HG03457 (cell line): Measurements from ENCODE around the gene WWOX.
"Not testable (repeated sequence)": the region's sequence is repeated elsewhere in the genome, so short reads cannot be mapped to it uniquely, and the experiment has no call there.

Source experiments
- ATAC-seq: cut with Tn5 transposase; IDR thresholded peaks from one replicate; pipeline ENCODE4 v1.9.1; 2021; ENCODE audit warnings: moderate number of reproducible peaks; ENCODE audit not compliant: unreplicated experiment

Gene WWOX

DNA sequence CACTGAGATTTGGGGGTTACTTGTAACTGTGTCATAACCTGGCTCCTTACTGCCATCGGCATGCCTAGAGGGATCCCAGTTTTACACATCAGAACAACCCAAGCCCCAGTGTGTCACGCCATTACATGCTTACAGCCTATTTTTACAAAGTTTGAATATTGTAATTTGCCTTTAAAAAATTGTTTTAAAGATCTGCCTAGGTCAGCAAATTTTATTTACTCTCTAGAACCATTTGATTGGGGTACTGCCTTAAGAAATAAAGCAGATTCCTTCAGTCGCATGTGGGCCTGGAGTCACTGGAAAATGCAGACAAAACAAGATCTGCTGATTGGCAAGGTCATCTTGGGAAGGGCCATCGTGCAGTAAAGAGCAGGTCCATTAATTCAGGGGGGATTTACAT, 566.9 kb downstream of the WWOX start:
- ATAC-seq, result no peak

DNA sequence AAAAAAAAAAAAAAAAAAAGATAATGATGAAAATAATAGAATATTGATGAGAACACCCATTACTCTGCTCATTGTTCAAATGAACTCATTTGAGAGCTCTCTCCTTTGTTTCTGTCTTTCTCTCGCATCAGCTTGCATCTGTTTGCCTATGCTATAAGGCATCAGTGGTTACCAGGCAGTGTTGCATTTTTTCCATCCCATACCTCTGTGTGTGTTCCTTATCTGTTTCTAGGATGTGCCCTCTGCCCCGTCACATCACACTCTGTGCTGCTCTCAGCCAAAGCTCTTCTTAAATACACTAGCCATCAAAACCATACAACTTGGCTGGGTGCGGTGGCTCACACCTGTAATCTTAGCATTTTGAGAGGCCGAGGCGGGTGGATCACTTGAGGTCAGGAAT, 568.2 kb downstream of the WWOX start:
- no peak for ATAC-seq

DNA sequence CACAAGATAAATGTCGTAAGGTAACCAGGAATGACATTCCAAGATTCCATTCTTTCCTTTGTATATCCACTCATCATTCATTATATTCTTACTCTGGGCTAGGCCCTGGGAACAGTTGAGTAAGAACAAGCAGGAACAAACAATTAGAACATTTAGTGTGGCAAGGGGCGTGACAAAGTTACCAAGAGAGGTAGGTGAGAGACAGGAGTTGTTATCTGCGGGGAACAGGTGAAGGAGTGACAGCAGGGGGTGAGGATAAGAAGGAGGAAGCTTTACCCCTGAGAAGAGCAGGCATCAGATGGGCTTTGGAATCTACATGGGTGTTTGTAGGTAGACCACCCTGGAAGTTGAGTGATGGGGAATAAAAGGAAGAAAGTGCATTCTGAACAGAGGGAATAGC, 568.9 kb downstream of the WWOX start:
- ATAC-seq, result no peak

DNA sequence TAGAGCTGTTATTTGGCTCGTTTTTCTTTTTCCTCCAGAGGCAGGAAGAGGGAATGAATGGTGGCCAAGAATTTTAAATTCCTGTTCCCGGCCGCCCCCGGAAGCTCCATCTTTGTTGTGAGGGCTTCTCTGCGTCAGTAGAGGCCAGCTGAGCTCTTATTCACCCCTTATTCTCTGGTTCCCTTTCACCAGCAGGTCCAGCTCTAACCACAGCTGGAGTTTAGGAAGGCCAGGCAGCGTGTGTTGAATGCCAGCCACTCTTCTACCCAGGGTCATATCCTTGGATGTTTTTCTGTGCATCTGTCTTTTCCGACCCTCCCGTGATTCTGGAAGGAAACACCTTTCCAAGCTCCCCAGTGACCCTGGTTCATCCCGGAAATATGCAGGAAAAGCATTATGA, 570.5 kb downstream of the WWOX start:
- ATAC-seq, result no peak

DNA sequence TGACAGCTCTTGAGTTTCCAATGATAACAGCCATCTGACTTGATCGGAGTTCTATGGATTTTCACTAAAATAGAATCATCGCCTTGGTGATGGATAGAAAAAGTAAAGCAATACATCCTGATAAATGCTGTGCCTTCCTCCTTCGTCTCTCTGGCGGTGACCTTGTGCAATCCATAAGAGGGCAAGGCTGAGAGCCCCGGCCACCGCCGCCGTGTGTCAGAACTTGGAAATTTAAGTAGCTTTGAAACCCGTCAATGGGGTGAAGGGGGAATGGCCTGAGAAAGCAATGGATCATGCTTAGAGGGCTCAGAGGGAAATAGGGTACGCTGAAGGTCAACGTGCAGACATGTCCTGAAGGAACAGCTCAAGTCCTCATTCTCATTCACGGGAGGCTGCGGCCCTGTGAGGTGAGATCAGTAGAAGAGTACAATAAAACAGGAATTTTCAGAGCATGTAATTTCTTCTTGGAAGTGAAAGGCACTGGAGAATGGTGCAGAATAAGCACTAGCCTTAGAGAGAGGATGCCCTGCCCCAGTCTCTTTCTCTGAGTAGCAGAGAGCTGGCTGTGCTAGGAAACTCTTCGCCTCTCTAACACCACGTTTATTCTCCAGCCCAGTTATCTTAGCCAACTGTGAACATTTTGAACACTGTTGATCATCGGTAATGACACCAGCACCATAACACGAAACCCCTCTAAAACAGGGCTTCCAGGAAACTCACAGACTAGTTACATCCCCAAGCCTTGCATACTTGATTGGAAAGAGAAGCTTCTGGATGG, 573.5 kb downstream of the WWOX start:
- ATAC-seq, result no peak

DNA sequence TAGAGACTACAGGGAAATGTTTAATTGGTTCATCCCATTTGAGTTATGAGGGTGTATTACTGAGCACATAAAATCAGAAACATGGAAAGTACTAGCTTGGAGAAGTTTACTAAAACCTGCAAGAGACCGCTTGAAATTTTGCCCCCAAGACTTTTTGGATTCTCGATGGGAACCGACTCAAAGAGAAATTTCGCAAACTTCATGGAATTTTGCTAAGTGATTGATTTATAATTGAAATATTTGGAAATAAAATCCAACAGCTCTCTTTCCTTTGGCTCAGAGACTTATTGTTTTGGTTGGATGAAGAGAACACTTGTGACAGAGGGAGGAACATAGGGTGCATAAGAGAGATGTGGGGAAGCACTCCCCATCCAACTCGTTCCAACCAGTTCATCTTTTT, 574.4 kb downstream of the WWOX start:
- no peak for ATAC-seq

DNA sequence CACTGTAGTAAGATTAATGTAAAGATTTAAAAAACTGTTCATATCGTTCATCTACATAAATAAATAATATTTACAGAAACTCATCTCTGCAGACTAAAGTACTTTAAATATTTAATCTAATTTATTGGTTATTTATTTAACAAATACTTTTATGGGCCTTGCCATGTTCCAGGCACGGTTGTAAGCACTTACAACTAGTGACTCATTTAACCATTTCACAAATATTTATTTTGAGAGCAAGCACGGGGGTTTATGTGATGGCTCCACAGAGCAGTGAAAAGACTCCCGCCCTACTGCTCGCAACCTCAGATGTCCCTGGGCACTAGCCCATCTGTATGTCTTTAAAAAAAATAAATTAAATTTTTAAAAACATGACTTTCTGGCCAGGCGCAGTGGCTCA, 575.9 kb downstream of the WWOX start:
- ATAC-seq, result no peak

DNA sequence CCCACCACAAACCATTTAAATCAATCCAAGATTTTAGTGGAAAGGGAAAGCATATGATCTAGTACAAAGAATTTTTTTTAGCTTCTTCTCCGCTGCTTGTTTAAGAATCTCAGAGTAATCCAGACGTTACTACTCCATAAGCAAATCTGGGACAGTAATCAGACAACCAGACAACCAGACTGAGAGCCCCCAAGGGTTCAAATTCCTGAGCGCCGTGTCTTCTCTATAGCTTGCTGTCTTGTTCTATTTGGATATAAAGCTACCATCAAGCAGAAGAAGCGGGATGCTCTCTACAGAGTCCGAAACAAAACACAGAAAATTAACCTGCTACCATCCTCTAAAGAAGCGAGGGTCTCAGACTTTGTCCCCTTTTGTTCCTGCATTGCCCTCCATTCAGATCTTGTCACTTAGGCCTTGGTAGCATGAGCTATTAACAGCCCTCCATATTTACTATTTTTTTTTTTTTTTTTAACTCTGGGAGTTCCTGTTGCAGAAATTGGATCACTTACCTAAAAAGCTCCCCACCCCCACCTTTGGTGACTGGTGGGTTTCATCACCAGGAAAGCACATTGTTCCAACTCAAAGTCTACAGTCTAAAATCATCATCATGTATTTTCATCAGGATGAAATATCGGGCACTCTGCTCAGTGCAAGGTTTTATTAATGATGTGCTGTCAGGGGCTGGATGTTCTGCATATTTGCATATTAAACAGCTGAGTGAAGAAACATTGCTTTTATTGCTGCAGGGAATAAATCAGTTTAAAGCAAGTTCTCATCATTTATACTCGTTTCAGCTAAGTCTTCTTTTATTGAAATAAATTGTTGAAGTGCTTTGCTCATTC, 576.7 kb downstream of the WWOX start:
- no peak for ATAC-seq

DNA sequence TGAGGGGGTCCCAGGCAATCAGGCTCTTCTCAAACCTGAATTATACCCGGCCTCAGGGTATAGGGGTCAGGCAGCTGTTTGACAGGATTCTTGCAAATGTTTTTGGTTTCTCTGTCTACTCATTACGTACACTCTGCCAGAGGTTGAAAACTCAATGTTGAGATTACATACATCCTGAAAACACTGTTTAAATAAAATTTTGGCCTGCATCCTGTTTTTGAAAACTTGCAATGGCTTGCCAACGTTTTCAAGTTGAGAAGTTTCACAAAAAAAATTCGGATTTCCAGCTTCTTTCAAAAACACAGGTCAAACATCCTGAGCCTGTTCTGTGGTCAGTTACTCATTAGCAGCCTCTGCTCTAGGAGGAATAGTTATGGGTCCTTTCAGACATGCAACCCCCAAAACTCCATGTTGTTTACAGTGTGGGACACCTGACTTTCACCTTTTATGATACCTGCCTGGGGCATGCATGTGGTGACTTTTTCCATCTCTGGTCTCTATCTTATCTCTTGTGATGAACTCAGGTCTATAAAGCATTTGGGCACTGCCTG, 577.8 kb downstream of the WWOX start:
- no peak for ATAC-seq

DNA sequence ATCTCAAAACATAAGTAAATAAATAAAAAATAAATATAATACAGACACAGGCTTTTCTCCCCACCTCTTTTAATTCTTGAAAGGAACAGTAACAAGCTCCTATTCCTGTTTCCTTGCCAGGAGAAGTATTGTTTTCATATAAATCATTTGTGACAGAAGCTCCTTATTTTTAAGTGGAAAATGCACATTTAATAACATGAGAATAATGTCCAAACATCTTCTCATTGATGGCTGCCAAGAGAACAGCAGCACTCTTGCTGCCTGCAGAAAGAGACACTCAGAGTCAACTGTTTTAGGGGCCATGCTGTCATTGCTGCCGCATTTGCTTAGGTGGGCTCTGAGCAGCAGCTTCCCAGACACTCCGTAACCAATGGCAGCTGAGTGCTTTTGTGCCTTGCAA, 580.1 kb downstream of the WWOX start:
- no peak for ATAC-seq

DNA sequence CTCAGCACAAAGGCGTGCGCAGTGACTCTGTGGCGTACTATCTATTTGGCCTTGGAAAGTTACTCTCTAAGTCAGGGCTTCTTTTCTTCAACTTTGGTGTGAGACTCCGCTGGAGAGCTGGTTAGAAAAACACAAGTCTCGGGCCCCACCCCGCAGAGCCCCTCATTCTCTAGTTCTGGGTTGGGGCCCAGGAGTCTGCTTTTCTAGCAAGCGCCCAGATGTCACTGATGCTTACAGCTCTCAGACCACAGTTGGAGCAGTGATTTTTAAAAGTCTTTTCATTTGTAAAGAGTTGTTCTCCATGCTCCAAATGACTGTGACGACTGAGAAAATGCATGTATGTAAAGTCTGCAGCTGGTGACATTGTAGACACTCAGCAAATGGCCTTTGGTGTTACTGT, 582.3 kb downstream of the WWOX start:
- ATAC-seq, result no peak

DNA sequence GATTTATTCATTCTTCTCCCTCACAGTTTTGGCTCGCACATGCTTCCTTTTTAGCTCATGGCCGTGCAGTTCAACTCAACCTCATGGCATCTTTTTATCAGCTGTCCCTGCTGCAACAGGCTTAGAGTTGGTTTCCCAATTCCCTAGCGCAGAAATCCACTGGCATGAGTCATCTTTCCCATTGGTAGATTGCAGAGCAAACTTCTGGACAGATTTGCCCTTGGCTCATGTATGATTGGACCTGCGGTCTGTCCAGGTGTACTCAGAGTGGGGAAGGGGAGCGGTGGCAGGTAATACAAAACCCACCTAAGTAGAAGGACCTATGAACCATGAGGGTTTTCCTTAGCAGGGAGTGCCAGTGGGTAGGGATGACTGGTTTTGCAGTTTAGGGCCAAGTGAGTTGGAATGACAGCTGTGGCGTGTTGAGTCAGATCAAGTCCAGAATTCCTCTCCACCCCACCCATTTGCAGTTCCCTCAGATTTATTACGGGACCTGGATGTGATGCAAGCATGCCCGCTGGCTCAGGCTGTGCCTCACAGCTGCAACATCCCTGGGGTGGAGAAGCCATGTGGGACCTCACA, 584.7 kb downstream of the WWOX start:
- no peak for ATAC-seq

DNA sequence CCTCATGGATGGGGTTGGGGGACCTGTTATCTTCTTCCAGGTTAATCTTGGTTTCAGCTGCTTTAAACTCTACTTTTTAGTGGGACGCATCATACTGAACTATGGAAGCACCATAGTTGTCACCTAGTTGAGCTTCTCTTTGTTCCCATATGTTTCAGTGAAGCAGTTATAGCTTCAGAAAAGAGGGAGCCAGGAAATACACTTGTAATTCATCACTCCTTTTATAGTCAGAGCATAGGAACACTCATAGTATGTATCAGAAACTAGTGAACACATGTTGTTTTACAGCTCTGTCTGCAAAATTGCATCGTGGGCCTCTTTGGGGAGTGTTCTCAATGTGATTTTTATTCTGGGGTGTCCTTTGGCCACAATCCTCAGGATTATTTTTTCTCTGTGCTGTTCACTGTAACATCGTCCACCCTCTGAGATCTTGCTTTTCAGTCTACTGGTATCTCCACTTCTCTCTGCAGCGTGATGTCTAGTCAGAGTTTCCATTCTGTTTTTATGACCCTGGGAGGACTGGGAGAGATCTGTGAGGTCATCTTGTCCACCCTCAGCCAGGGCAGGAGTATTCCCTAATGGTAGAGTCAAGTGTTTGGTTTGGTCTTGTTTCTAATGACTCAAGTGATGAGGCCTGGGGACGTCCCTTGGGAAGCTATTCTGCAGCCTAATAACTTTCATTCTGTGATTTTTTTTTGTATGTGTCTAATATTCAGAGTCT, 585.4 kb downstream of the WWOX start:
- no peak for ATAC-seq

DNA sequence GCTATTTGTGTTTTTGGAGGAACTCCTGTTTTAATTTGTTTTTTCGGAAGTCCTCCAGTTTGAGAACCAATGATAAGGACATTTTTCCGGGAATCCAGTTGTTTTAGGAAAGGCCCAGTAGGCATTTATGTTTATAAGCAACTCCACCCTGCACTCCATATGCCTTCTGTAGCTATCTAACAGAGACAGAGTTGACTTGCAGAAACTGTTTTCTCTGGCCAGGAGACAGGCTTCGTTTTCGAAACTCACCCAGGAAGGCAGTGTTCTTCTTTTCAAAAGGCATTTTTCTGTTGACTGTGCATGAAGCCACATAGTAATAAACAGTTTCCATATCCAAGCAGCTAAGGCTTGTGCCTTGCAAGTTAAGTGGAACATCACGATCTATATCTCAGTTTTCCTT, 587.1 kb downstream of the WWOX start:
- no peak for ATAC-seq

DNA sequence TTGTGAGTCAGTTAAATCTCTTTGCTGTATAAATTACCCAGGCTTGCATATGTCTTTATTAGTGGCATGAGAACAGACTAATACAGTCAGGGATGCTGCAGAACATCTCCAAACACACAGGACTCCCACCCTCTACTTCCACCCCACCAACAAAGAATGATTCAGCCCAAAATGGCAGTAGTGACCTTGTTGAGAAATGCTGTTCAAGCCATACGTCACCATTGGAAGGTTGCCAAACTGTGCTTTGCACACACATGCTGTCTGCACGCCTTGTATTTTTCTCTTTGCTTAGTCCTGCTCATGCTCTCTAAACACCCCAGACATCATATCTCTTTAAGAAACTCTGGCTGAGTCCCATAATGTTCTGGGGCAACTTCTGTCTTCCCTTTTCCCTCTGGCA, 589.6 kb downstream of the WWOX start:
- no peak for ATAC-seq

DNA sequence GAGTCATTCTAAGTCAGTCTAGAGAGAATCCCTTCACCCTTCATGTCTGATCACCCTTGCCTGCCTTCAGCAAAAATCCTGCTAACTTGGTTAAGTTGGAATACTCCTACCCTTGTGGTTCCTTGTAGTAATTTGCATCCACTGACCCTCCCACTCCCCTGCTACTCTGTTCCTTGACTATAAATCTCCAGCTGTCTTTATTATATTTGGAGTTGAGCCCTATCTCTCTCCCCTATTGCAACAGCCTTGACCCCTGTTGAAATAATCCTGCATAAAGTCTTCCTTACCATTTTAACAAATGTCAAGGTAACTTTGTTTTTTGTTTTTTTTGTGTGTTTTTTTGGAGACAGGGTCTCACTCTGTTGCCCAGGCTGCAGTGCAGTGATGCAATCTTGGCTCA, 590.1 kb downstream of the WWOX start:
- no peak for ATAC-seq

DNA sequence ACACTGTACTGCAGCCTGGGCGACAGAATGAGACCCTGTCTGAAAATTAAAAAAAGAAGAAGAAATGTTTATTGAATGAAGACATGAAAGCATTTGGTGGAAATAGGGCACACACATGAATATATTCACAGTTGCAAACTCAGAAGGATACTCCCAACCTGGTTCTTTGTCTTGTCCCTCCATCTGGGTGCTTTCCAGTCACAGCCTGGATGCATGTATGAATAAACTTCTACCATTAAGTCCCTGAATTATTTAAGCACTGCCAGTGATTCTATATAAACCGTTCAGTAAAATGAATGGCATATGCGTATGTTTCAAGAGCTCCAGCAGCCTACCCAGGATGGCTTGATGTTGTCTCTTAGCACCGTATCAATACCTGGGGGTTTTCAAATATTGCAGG, 591.1 kb downstream of the WWOX start:
- no peak for ATAC-seq

DNA sequence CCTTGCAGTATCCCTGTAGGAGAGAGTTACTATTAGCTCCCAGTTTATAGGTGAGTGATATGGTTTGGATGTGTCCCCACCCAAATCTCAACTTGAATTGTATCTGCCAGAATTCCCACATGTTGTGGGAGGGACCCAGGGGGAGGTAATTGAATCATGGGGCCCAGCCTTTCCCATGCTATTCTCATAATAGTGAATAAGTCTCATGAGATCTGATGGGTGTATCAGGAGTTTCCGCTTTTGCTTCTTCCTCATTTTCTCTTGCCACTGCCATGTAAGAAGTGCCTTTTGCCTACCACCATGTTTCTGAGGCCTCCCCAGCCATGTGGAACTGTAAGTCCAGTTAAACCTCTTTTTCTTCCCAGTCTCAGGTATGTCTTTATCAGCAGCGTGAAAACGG, 592.3 kb downstream of the WWOX start:
- ATAC-seq, result not testable (repeated sequence)

DNA sequence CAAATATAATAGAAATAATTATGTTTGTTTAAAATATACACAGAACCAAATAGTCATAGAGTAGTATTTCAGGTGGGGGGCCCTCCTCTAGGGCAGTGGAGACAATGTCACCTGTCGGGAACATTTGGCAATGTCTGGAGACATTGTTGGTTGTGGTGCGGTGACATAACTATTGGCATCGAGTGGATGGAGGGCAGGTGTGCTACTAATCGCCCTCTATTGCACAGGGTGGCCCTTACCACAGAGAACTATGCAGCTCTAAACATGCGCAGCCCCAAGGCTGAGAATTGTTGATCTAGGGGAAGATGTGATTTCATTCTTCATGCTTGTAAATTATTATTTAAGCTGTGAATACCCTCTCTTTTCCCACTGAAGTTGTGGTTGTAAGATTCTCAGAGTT, 594.0 kb downstream of the WWOX start:
- no peak for ATAC-seq

DNA sequence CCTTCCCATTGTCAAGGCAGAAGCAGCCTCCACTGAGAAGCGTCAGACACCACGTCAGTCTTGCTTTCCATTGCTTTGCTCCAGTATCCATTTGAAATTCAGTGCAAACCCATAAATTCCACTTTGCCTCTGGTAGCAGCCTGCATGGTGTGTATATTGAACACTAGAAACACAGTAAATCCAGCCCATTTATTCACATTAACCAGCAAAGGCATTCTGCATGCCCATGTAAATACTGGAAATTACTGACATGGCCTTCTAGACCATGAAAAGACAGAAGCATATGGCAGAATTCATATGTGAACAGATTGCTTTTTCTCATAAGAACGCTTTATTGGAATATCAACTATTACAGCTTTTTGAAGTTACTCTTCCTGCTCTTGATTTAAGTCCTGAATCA, 595.0 kb downstream of the WWOX start:
- no peak for ATAC-seq

DNA sequence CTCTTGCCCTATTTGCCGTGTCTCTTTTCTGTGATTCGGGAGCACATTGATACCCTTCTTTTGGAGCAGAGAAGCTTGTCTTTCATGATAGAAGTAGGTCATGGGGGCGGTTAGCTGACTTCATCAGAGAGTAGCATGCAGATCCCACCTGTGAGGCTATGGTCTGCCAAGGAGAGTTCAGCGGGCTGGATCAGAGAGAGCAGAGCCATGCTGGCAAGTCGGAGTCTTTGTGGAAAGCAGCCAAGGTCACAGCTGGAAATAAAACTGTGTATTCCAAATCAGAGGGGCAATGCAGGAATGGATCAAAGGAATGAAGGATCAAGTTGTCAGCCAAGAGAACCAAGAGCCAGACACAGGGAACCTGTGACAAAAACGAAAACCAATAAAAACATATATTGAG, 595.9 kb downstream of the WWOX start:
- ATAC-seq, result no peak
